NCI-H2081 treated with DMSO at 0.1 percent for 48 hours (cell line): ENCODE data around the gene IGSF1.
"Not testable (repeated sequence)": the region's sequence is repeated elsewhere in the genome, so short reads cannot be mapped to it uniquely, and the experiment has no call there.

Source experiments
- DNase-seq: peaks from one replicate; lab custom pipeline; 2025; lab: John Stamatoyannopoulos, UW

The IGSF1 gene

DNA sequence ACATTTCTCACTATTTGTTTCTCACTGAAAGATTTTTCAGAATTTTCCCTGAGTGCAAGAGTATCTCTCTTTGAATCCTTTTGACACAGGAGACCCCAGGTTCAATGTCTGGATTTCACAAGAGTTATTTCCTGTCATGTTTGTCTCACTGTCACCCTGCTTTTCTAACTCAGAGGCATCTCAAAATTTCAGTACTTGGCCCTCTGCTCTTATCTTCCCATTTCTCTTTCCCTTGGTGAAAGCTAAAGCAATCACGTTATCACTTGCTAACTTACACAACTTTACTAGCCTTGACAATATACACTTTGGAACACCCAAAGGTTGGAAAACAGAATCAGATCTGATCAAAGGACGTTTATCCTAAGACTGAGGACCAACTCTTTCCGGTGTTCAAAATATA lies 17.3 kb downstream of the IGSF1 start:
- DNase-seq, result no peak

DNA sequence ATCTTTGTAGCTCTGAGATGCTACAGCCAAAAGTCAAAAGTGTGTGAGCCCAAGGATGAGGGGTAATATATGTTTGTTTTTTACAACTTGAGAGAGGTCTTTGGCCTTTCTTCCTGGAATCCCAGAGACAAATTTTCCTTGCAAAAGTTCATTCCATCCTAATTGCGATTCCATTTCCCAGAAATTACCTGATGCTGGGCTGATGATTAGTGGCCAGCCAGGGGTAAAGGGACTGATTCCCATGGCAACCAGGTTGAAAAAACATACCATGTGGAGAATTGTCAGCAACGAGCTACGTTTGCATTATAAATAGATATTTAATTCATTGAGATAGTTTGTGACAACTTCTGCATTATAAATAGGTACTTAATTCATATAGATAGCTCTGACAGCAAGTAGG lies 17.8 kb downstream of the IGSF1 start:
- DNase-seq, result no peak

DNA sequence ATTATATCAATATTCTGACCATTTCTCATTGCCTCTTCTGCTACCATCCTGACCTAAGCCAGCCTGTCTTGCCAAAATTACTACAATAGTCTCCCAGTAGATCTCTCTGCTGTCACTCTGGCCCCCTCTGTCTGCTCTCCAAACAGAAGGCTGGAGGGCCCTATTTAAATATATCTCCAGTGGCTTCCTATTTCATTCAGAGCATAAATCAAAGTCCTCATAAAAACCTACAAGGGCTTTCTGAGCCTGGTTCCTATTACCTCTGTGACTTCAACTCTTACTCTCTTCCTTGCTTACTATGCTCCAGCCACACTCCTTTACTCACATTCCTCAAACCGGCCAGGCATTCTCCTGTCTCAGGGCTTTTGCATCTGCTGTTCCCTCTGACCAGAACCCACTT lies 19.0 kb downstream of the IGSF1 start:
- no peak for DNase-seq

DNA sequence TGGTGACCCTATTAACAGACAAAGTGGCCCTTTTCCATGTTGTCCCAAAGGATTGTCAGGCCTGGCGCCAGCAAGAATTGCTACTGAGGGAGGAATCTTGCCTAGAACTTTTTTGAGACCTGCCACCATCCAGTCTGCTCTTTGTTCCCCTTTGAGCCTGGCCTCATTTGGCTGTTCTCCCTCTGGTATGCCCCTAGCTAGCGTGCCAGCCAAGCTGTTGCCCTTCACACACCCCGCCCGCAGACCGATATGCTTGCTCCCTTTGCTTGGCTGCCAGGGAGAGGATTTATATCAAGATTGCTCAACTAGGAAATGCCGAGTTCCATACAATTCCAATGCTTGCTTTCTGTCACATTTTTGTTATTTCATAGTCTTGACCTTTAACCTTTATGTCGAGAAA lies 24.4 kb downstream of the IGSF1 start:
- DNase-seq, result no peak

DNA sequence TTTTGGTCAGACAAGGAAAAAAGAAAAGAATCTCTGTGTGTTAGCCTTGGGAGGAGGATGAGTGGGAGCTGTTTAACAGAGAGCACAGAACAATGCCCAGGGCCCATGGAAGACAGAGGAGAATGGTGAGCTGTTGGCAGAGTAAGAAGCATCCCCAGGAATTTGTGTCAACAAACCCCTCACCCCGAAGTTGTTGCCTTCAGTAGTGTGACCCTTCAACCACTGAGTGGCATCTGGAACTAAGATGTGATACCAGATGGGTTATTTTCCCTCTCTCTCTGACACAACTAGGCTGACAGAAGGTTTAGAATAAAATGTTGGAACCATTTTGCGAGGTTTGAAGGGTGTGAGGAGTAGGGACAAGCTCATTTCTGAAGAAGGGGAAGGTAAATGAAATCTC lies 25.1 kb downstream of the IGSF1 start:
- no peak for DNase-seq

DNA sequence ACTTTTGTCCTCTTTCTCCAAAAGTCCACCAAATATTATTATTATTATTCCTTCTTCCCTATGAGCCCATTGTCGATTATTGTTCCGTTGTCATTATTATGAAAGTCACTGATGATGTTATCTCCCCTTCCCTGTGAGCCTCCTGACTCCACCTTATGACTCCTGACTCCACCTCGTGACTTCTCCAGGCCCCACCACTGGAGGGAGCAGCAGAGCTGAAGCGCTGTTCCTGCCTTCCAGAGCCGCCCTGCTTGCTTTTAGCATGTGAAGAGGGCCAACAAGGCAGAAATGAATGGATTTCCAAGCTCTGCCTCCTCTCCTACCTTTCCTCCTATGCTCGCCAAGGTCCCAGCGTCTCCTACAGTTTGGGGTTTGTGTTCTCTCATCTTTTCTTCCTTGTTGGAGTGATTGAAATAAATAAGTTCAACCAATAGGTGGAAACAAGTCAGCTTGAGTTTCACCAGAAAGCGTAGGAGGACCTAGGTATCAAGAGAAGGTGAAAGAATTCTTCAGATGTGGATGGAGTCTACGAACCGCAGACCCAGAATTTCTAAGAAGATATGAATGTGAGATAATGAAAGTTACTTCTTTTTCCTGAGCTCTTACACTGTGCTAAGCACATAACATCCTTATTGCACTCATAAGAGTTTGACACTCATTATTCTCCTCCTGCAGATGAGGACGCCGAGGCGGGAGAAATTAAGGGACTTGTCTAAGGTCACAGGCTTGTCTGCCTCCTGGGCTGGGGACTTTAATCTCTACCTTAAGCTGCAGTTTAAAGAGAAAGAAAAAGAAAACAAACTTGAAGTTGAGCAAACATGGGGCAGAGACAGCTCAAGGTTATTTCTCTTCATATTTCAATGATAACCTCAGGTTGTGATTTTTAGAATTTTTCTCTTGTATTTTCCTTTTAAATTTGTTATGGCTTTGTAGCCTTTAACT lies 26.1 kb downstream of the IGSF1 start:
- no peak for DNase-seq

DNA sequence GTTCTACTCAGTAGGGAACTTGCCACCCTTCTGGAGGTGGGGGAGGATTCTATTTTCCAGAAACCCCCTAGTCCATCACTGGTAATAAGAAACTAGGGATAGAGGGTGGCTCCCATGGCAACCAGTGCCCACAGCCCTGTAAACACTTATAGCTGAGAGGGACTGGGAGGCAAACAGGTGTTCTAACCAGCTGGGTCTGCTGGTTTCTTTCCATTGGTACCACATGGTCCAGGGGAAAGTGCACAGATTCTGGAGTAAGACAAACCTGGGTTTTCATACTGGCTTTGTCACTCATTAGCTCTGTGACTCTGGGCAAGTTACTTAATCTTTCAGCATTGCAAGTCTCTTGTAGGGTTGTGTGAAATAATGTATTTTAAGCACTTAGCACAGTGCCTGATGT lies 26.9 kb downstream of the IGSF1 start:
- DNase-seq, result no peak

DNA sequence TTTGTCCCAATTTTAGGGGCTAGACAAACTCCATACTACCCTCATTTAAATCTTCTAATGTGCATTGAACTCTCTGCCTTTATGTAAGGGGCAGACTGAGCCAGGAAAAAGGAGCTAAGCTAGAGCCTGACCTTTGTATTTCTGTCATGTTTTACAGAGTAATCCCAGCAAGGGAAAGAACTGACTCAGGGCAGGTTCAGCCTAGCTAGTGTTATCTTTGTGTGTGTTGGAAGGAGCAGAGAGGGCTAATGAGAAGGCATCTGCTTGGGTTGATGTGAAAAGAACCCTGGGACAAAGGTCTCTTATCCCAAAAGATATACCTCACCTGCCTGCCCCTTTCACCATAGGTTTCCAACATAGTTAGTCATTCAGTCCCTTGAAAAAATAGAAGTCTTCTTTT lies 31.7 kb downstream of the IGSF1 start:
- DNase-seq, result no peak

DNA sequence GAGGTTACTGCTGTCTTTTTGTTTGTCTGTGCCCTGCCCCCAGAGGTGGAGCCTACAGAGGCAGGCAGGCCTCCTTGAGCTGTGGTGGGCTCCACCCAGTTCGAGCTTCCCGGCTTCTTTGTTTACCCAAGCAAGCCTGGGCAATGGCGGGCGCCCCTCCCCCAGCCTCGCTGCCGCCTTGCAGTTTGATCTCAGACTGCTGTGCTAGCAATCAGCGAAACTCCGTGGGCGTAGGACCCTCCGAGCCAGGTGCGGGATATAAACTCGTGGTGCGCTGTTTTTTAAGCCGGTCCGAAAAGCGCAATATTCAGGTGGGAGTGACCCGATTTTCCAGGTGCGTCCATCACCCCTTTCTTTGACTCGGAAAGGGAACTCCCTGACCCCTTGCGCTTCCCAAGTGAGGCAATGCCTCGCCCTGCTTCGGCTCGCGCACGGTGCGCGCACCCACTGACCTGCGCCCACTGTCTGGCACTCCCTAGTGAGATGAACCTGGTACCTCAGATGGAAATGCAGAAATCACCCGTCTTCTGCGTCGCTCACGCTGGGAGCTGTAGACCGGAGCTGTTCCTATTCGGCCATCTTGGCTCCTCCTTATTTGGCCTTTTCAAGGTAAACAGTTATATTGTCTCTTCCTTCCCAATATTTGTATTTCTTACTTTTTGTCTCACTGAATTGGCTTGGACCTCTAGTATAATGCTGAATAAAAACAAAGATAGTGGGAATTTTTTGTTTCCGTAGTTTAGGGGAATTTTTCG lies 37.9 kb downstream of the IGSF1 start:
- not testable (repeated sequence) for DNase-seq

DNA sequence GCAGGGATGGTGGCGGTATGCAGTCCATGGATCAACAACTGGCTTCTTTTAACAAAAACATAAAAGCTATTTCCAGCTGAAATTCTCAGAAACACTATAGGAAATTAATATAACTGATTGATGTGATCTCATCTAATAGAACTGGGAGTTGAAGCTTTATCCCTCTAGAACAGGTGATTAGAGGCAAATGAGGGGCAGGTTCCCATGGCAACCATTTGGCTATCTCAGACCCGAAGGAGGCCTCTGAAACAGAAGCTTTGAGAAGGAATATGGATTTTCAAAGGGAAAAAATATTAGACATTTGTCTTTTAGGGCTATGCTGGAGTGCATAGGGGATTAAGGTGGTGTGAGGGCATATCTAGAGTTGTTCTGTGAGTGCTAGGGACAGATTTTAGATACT lies 50.0 kb downstream of the IGSF1 start:
- DNase-seq, result no peak

DNA sequence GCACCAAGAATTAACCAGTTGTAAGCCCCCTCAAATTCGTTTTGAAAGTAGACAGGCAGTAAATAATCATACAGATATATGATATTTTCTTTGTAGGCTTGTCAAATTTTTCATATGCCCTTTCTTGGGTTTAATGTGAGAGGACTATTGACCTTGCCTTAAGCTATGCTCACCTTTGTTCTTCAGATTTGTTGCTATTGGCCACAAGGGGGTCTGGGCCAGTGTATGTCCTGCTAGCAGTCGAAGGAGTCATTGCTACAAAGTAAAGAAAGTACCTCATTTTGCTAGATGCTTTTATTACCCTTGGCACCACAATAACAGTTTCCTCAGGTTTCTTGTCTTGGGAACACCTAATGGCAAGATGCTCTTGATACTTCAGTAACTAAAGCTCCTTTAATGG lies 51.7 kb downstream of the IGSF1 start:
- DNase-seq, result no peak

DNA sequence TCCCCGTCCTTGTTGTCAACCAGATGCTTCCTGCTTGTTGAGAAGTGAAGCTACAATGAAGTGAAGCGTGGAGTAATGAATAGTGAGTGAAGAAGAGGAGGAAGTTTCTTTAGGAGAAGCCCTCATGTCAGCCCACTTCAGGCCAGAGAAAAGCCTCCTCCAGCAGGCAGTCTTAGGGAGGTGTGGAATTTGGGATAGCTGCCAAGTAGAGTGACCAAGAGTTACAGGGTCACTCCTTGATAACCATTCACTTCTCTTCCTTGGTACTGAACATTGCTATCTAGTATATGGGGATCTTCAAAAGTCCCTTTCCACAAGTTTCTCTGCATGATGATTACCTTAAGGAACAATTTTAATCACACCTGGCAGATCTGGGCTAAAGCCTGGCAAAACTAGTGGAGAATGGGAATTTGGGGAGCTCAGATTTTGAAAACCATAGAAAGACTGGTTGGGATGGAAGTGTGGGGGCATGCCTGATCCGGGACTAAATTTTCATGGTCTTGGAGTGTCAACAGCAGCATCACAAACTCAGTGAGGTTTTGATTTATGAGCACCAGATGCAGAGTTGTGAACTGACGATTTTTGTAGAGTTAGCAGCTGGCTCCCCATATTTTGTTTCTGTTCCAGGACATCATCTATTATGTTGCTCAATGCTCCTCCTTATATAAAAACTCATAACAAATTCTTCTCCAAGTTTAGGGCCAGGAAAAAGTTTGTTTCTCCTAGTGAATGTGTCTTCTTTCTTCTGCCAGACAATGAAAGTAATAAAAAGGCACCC lies 53.1 kb downstream of the IGSF1 start:
- no peak for DNase-seq

DNA sequence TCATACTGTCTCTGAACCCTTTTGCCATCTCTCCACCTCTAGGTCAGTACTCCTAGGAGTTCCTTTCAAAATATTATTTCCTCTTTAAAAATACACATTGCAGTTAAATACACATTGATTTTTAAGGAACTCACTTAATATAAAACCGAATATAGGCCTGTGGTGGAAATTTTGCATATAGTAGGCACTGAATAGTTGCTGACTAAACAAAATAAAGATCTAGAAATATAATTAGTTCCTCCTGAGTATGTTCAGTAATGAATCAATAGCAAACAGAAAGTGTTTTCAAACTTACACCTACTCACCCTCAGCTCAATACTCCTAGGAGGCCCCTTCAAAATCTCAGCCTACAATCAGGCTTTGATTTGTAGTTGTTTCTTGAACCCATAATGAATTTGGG lies 61.5 kb downstream of the IGSF1 start:
- DNase-seq, result no peak

DNA sequence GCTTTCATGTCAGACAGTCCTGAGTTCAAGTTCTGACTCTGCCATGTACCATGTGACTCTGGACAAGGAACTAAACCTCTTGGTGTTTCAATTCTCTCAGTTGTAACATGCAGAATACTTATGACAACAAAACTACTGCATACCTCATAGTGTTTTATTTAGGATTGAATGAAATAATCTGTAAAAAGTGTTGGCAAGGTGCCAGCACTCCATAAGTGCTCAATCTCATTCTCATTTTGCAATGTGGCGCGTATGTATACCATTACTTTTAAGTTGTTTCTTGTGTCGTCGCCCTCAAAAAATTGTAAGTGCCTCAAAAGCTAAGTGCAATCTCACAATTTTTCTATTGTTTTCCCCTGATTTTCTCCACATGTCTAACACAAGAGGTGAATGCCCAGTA lies 62.5 kb downstream of the IGSF1 start:
- DNase-seq, result no peak

DNA sequence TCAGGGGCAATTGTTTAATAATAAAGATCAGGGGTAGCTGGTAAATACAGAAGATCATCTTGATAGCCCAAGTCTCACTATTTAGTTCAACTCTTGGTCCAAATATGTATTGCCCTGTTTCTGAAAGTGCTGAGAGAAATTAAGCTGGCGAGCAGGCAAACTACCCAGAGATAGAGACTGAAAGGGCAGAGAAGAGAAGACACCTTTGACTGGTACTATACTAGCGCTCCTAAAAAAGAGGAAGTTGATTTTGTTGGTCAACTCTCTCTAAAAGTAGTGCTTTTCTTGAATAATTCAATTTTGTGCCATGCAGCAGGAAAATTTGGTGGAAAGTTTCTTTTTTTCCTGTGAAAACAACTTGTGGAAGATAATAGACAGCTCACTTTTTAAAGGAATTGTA lies 64.0 kb downstream of the IGSF1 start:
- no peak for DNase-seq
